Measurements from ENCODE around the gene CCDC170. TPM values are rescaled to one million over a fixed set of nuclear protein-coding genes. Genes with fewer than 3 reads are reported as not detected.

The CCDC170 gene, protein sequence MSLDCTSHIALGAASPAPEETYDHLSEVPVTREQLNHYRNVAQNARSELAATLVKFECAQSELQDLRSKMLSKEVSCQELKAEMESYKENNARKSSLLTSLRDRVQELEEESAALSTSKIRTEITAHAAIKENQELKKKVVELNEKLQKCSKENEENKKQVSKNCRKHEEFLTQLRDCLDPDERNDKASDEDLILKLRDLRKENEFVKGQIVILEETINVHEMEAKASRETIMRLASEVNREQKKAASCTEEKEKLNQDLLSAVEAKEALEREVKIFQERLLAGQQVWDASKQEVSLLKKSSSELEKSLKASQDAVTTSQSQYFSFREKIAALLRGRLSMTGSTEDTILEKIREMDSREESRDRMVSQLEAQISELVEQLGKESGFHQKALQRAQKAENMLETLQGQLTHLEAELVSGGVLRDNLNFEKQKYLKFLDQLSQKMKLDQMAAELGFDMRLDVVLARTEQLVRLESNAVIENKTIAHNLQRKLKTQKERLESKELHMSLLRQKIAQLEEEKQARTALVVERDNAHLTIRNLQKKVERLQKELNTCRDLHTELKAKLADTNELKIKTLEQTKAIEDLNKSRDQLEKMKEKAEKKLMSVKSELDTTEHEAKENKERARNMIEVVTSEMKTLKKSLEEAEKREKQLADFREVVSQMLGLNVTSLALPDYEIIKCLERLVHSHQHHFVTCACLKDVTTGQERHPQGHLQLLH
- 0.47 and 1.5 TPM in 2 replicates for total RNA-seq

DNA sequence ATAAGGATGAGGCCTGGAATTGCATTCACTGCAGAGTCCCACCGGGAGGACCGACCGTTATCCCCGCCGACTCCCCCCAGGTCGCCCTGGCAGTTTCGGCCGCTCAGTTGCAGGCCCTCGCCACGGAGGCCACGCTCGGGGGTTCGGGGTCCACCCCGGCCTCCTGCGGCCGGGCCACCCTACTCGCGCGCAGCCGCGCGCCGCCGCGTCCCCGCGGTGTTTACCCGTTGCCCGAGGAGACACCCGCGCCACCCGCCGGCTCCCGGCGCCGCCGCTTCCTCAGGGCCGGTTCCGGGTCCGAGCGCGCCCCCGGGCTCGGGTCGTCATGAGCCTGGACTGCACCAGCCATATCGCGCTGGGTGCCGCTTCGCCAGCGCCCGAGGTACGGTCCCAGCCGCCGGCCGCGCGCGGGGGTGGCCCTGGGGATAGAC, at the start of gene CCDC170:
CCDC170 (plus strand) TSS at position 214 of the 431 bp plus-strand sequence; CDS start at position 326, 112 bp downstream.

DNA sequence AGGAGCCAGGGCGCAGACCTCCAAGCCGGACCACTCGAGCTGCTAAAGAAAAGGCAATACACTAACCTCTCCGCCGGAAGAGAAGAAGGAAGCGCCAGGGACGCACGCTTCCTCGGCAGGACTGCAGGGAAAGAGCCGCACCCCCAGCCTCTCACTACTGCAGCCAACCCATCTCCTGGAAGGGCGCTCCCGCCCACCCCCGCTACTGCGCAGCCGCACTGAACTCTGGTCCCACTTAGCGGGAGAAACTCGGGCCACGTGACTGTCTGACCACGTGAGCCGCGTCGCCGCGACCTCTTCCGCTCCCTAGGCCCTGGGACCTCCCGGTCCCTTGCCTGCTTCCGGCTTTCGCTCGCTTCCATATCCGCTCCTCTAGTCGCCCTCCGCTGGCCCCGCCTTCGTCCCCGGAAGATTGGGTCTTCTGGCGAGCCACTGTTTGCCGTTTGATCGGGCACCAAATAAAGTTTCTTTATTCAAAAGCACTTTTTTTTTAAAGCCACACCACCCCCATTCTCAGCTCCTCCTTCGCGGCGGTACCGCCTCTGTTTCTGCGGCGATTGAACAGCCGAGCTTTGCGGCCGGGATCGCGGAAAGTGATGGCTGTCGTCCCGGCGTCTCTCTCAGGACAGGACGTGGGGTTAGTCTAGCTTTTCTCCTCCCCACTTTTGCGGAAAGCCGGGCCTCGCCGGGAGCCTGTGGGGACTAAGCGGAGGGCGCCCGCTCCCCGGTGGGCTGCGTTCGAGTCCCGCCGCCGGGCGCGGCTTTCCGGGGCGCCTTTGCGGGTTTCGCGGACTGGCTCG, 41.7 kb upstream of the CCDC170 start, which contains the start of gene RMND1:
RMND1 (minus strand) TSS at position 177 of the 800 bp plus-strand sequence. CDS start 6,315 bp downstream, outside the sequence.

Other genes starting within 250 kb of the CCDC170 start
- gene ZBTB2, start 102.5 kb upstream of the CCDC170 start, total RNA-seq = 7.9 and 9.8 TPM in 2 replicates
- gene RMND1, start 41.9 kb upstream of the CCDC170 start, total RNA-seq = 29.5 and 42.9 TPM in 2 replicates

Data from bronchial smooth muscle cell (primary cell).